HG03520 (cell line): Measurements from ENCODE around the gene GABRB2.
"Not testable (repeated sequence)": the region's sequence is repeated elsewhere in the genome, so short reads cannot be mapped to it uniquely, and the experiment has no call there.

Experiments used
- ATAC-seq: cut with Tn5 transposase; IDR thresholded peaks from one replicate; pipeline ENCODE4 v1.9.1; 2021; ENCODE audit warnings: mild to moderate bottlenecking, moderate library complexity; ENCODE audit not compliant: unreplicated experiment

The GABRB2 gene

DNA sequence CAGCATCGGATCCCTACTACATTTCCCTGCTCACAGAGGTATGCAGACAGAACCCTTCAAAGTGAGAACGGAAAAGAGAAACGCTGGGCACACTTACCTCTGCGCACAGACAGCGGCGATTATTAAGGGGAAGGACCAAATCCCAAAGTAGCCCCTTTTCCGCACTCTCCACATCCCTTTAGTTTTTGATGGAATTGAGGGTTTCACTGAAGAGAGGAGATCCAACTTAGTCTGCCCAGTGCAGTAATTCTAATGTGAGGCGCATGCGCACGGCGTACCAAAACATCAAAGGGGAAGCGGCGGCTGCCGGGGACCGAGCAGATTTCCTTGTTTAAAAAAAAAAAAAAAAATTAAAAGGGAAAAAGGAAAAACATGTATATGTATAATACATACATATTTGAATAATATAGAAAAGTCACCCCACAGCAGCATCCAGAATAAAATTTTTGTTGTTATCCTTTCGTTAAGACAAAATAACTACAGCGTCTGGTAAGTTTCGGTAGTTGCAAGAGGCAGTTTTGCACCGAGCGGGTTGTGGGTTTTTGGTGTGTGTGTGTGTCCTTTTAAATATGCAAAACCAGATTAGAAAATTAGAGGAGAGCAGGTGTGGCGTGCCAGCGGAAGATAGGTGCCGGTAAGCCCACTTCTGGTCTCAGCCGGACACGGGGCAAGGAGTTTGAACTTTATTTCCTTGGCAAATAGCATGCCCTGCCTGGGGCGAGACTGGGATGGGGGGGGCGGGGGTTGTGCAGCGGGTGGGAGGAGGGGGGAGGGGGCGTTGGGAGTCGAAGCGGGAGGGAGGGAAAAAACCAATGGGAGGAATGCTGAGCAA is at the start of gene GABRB2:
Gene GABRB2, minus strand, starts transcription at position 256 of the 832 bp plus-strand sequence. Its CDS starts 82 bp downstream, at position 174.
- ATAC-seq = peak; percentile 46

DNA sequence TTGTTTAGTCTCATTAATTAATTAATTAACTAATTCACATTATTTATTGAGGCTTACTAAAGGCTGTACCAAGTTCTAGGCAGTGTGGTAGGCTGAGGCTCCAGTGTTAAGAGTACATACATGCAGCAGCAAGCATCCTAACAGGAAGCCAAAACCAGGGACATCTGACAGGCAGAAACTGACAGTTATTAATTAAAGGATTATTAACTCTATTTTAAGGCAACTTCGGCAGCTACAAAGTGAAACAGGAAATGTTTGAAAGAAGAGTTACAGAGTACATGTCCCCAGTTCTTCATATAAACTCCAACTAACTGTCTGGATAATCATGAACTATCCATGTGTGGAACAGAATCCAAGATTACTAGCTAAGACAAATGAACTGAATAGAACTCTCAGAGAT is 39.3 kb upstream of the GABRB2 start:
- ATAC-seq = no peak

DNA sequence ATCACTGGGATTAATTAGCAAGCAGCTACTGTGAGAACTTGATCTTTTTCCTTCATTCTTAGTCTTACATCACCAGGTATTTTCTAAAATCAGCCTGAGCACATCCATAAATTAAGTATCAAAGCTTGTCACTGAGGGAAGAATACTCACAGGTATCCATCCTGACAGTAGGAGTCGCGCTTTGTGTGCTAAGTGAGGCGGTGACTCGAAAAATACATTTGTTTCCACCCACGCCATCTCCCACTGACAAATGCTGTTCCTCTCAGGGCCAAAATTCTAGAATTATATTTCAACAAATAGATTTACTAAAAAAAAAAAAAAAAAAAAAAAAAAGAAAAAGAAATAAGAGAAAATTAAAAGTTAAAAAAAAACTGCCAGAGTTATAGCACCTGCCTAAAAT is 34.1 kb upstream of the GABRB2 start:
- ATAC-seq = no peak

DNA sequence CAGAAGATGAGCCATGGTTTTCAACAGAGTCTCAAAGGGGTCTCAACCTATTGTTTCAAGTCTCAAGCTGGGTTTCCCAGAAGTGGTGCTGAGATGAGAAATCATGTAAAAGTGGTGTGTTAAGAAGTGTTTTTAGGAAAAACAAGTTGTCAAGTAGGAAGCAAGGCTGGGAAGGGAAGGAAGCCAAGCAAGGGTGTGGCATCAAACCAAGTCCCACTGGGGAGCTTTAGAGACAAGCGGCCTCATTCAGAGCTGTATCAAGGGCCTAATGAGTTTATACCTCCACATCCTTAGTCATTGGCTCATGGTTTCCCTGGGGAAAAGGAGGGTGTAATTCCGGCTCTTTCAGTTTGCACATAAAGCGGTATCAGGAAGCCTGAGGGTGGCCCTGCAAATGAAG is 26.4 kb upstream of the GABRB2 start:
- ATAC-seq = no peak

DNA sequence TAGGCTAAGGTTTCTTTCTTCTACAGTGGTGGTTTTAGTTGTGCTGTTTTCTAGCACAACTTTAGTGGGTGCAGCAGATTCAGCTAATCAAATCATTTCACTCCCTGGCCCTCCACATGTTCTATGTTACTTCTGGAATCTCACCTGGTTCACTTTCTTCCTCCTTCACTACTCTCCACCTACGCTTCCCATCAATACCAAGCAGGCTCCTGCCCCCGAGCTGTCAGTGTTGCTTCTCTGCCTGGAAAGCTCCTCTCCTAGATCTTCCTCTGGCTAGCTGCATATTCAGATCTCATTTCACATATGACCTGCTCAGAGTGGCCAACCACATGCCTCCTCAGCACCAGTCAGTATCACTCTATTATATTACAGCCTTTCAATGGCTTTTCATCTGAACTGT is 19.6 kb upstream of the GABRB2 start:
- no peak for ATAC-seq

DNA sequence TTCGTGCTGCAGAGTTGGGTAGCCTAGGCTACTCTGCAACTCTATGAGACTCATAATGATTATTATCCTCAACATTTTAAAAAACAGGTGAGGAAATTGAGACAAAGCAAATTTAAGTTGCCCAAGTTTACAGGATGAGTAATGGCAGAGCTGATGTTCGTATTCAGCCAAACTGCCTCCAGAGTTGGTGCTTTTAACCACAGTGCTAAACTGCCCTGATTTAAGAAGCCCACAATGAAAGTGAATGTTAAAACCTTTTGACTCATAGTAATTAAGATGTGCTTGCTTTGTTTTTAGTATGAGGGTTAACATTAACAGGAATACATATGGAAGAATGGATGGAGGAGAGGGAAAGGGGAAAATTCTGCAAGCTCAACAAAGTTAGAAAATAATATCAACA is 15.9 kb upstream of the GABRB2 start:
- no peak for ATAC-seq

DNA sequence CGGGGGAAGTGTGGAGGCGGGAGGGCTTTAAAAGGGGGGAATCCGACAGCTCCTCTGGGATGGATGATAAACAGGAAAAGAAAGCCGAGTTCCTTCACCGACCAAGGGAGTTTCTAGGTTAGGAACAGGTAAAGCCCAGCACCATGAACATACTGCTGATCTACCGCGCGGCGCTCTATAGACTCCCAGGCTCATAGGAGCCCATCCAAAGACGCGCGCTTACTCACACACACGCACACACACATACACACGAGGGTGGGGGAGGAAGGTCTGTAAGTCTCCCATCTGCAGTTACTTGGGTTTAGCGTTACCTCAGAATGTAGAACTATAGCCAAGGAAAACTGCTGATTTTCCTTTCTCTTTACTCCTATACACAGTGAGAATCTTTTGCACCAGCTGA is 2.6 kb upstream of the GABRB2 start:
- ATAC-seq = no peak

DNA sequence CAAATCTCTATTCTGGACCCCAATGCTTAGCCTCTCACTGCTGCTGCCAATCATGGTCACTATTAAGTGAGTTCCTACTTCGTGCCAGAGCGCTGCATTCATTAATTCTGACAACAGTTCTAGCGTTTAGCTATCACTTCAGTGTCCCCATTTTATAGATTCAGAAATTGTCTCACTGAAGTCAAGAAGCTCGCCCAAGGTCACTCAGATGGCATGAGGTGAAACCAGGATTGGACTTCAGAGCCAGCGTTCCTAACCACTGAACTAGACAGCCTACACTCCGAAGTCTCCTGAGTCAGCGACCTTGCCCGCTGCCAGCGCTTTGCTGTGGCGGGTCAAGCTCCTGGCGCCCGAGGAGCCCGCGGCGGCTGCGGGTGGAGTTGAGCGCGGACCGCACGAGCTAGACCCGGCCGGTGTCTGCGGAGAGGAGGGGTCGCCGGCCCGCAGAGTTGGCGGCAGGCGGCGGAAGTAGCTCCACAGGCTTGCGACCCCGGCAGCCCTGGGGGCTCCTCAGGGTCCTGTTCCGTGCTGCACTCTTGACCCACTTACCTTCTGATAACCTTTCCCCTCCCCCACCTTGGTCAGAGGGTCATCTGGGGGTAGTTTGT is 2.1 kb upstream of the GABRB2 start:
- ATAC-seq = no peak

DNA sequence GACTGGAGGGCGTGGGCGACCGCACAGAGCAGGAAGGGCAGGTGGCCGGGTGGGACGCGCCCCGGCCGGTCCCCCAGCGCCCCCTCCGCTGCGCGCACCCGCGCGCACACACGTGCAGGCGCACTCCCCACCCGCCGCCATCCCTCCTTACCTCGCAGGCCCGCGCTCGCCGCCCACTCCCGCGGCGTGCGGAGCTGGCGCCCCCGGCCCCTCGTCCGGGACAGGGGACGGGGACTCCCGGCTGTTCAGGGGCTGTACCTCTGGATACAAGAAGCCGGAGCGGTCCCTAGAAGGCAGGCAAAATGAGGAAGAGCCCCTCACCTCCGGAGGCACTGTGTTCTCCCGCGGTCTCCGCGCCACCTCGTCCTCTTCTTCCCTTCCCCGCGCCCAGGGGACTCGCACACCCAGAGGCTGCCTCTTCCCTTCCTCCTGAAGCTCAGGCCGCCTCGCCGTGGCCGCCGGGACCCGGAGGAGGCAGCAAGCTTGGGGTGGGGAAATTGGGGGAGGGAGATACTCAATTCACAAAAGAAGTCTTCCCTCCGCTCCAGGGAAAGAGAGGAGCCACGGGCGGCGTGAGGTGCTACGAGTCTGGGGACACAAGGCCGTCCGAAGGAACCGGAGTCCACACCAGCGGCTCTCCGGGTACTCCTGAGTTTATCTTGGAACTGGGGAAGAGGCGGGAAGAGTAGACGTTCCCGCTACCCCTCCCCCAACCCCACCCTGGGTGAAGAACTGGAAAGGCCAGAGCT is 1.4 kb upstream of the GABRB2 start:
- ATAC-seq = no peak

DNA sequence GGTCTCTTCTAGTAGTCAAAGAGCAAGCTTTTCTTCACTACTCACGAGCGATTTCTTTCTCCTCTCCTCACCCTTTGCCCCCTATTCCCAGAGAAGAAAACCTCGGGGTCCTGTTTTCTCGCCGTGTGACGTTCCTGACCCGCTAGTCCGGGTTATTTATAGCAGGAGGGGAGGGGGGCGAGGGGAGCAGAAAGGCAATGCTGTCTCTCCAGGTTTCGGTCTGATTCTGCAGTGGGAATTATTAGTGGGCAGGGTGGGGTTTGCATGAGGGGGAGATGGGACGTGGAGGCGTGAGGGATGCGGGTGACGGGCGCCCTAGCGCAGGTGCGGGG is 847 bp upstream of the GABRB2 start:
- ATAC-seq = no peak

DNA sequence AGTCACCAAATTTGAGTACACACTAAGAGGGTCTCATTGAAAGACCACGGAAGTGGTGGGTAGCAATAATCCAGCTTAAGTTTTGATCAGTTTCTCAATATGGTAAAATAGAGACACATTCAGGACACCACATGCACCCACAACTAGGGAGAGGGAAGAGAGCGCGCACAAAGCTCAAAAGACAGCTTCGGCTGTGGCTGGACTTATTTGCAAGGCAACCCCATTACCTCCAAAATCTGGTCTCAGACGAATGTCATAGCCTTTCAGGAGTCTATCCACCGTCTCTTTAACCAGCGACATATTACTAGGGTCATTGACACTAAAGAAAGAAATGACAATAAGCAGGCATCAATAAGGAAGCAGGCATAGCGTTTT is 443 bp downstream of the GABRB2 start:
- ATAC-seq = peak; percentile 24

DNA sequence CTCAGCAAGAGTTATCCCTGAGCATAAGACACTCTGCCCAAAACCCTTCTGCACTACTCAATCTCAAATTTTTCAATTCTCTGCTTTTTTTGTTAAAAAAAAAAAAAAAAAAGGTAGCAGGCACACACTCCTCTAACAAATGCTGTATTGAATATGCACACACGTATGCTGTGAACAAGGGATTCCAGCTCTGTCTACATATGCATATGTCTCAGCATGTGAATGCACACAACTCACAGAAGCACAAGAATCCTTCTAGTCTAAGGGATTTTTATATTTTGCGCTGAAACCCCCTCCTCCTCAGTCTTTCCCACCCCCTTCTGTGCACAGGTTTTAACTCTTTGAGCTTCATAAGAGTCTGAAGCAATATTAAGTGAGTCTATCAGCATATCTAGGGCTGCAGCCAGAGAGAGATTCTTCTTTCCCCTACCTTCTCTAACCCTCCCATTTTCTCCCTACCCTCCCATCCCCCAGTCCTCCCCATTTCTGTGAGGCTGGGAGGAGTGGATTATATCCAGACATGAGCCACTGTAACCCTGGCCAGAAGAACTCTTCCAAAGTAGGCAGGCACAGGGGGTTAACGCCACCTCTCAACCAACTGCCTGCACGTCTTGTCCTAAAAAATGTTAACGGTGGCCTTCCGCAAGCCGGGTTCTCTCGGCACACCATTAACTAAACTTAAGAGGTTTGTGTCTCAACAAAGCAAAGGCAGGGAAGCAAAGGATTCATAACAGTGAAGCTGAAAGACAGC is 1.0 kb downstream of the GABRB2 start:
- ATAC-seq = no peak

DNA sequence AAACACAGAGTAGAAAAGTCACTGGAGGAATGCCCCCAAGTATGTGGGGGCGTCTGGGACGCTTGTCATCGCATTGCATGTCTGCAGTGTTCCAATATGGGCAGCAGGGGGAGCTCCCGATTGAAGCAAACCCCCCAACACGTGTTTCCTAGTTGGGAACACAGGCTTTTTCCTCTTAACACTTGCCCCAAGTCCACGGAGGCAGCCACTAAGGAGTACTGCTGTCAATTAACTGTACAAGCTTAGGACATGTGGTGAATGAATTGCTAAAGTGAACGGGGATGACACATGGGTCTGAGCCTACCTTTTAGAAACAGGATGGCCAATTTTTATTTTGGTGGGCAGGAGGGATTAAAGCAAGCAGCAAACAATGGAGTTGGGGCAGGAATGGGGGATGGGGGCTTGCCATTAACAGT is 2.2 kb downstream of the GABRB2 start:
- ATAC-seq = peak; percentile 47

DNA sequence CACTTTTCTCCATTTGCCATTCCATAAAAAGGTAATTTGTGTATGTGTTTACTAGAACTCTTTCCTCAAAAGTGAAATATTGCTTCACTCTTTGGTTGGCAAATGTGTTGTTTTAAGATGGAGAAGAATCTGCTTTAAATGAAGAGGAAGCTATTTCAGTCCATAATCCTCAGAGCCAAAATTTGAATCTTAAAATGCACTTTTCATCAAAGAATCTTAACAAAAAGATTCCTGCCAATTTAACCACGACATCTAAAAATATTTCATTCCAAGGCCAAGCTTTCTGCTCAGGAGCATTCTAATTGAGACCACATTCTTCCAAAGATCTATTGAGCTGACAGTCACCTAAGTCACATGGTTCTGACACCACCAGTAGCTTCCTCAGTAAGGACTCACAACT is 7.5 kb downstream of the GABRB2 start:
- no peak for ATAC-seq

DNA sequence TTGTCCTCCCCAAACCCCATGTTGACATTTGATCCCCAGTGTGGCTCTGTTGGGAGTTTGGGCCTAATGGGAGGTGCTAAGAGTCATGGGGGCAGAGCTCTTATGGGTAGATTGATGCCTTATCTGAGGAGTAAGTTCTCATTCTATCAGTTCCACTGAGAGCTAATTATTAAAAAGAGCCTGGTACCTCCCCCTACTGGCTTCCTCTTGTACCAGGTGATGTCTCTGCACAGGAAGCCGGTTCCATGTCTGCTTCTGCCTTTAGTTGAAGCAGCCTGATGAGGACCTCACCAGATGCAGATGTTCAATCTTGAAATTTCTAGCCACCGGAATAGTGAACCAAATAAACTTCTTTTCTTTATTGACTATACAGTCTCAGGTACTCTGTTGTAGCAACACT is 10.8 kb downstream of the GABRB2 start:
- ATAC-seq = peak; percentile 88

DNA sequence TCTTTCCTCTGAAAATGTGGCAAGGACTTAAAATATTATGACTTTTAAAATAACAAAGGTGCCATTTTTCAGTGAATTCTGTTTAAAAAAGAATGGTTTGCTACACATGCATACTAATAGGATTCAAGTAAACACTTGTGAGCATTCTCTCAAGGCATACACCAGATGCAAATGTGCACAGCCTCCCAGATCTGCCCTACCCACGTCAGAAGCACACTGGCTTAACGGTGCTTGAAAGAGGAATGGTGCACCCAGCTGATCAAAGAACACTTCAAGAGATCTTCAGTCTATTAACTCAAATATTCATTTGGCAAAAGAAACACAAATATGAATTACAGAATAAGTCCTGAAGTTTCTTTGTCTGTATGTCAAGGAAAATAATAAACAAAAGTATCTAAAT is 15.8 kb downstream of the GABRB2 start:
- no peak for ATAC-seq

DNA sequence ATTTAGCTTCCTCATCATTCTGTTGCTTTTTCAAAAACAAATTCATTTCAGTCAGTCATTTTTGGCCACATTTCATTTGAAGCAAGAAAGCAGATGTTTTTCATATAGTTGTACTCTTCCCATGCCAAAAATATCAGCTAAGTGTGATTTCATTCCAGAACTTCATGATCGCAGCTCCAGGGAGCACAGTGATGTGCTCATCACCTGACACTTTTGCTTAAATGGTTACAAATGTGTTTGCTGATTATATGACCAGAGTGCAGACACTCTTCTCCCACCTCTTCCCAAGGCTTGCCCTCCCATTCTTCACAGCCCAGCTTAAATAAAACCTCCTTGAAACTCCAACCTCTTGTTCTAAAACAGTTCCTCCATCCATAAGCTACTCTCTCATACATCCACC is 32.6 kb downstream of the GABRB2 start:
- ATAC-seq = no peak

DNA sequence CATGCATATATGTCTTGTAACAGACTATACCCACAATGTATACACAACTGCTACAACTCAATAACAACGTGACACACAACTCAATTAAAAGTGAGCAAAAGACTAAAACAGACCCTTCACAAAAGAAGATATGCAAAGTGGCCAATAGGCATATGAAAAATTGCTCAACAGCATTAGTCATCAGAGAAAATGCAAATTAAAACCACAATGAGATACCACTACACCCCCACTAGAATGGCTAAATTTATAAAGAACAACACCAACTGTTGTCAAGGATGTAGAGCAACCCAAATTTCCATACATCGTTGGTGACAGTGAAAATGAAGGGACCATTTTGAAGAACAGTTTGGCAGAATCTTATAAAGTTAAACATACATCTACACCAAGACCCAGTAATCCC is 38.9 kb downstream of the GABRB2 start:
- ATAC-seq = peak; percentile 87

DNA sequence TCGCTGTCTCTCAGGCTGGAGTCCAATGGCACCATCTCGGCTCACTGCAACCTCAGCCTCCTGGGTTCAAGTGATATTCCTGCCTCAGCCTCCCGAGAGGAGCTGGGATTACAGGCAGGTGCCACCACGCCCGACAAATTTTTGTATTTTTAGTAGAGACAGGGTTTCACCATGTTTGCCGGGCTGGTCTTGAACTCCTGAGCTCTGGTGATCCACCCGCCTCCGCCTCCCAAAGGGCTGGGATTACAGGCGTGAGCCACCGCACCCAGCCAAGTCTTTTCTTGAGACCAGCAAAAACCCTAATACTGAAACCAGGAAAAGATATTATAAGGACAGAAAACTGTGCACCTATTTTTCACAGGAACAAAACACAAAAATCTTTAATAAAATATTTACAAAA is 41.4 kb downstream of the GABRB2 start:
- not testable (repeated sequence) for ATAC-seq

DNA sequence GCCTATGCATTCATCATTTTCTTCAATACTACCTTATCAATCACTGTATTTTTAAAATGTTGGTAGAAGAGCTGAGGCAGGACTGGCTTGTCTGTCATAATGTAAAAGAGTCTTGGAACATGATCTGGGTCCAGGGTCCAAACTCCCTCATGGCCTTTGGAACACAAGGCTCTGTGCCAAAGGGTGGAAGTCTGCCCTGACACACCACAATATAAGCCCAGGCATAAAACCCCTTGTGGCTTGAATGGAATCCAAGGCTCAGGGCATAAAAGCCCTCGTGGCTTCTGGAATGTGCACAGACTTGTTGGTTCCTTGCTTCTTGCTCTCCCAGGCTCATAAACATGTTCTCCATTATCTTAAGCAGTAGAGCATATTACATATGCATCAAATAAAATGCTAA is 48.0 kb downstream of the GABRB2 start:
- no peak for ATAC-seq

DNA sequence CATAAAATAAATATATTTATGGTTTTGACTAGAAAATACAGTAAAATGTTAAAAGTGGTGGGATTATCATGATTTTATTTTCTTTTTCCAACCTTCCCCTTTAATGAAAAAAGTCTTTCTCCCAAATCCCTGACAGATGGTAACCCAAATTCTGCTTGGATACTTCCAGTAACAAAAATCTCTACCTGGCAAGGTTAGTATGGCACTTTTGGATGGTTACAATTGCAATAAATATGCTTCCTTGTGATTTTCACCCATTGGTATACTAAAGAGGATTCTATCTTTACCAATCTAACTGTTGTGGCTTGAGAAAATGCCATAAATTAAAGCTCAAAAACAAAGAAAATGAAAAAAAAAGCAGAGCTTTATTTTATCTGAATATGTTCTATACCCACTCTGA is 62.8 kb downstream of the GABRB2 start:
- ATAC-seq = no peak
